ENCODE data around the gene LCNL1. TPM values are rescaled to one million over a fixed set of nuclear protein-coding genes. Genes with fewer than 3 reads are reported as not detected.
A peak's percentile ranks its signal among the peaks of the same experiment; 100 is the strongest.

Gene LCNL1
- total and polyA plus RNA-seq, 4 experiments from 2014 or later: 0.14 to 0.17 TPM; not detected in 2

DNA sequence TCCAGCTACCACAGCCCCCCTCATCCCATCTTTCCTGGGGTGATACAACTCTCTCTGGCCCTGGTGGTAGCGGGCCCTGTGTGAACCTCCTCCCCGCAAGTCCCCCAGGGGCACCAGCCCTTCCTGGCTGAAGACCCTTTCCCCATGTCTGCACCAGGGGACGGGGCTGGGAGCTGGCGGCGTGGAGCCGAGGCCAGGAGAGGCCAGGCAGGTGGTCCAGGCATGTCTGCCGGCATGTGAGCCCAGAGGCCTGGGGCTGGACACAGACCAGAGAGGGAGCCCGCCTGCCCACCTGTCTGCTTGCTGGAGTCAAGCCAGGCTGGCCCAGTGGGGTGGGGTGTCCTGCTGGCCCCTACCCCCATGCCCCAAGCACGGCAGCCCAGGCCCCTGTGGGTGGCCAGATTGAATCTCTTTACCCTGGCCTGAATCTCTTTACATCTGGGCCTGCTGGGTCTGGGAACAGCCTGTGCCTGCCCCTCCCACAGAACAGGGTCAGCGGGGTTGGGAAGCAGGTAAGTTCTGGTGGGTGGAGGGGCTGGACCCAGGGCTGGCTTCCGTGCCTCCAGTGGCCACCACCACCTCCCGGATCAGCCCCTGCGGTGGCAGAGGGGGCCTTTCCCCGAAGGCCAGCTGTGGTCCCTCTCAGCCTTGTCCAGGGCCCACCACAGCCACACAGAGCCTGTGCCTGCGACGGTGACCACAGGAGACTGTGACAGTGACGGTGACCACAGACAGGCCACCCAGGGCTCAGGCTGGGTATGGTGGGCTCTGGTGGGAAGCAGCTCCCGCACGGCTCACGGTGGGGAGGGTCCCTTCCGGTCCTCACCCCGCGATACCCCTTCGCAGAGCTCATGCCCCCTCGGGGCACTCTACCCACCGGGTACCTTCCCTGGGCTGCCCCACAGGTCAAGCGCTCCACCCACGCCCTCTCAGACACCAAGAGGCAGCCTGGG lies 23.6 kb upstream of the LCNL1 start:
- H3K9me3 Mint-ChIP-seq: peaks cover 0 to 6% (median 0%) of the 10 kb centered on the region in 8 donors
- peaks cover 14 to 49% (median 18%) of the 10 kb centered on the region in 4 donors for H3K4me1 Mint-ChIP-seq
- Histone ChIP-seq H3K27ac (ENCODE audit: low read depth, low read length) (peak overlapping the region; percentile 24), H3K9me3 (ENCODE audit: control insufficient read depth in 1 of 2, low read length in 2 of 2) (no peaks in the 10 kb centered on the region), H3K27me3 (ENCODE audit: insufficient read depth, low read length) (no peaks in the 10 kb centered on the region), H3K36me3 (ENCODE audit: insufficient read depth, low read length) (no peaks in the 10 kb centered on the region), H3K4me1 (ENCODE audit: insufficient read depth, low read length) (peaks cover 52% of the 10 kb centered on the region), H3K4me3 (ENCODE audit: low read length in 2 of 2) (no peak overlapping the region)
- intact Hi-C loops (cut with micrococcal nuclease): no loop called here
- no peaks in the 10 kb centered on the region for H3K27me3 Mint-ChIP-seq
- H3K36me3 Mint-ChIP-seq: peaks cover 0 to 9% of the 10 kb centered on the region in 2 donors
- peak overlapping the region in 4 of 7 donors; percentile 29 to 76 (median 49) for H3K27ac Mint-ChIP-seq
- CTCF ChIA-PET (ENCODE audit: partially characterized antibody): interaction anchor here (1.6 to 2.5 kb wide), 2 partner anchors 16 to 70 kb away, joined by 8 to 9 read pairs; partner anchors contain the start of gene ABCA2
- peak overlapping the region in 2 of 8 donors; percentile 24 to 78 for H3K4me3 Mint-ChIP-seq
- POLR2A ChIA-PET (ENCODE audit: partially characterized antibody): interaction anchor here (0.6 to 9.2 kb wide), 15 partner anchors 8 to 159 kb away, joined by 3 to 75 read pairs (median 6); partner anchors contain the start of genes C8G, CLIC3, FBXW5 and LCN12
- DNase-seq: no peak

DNA sequence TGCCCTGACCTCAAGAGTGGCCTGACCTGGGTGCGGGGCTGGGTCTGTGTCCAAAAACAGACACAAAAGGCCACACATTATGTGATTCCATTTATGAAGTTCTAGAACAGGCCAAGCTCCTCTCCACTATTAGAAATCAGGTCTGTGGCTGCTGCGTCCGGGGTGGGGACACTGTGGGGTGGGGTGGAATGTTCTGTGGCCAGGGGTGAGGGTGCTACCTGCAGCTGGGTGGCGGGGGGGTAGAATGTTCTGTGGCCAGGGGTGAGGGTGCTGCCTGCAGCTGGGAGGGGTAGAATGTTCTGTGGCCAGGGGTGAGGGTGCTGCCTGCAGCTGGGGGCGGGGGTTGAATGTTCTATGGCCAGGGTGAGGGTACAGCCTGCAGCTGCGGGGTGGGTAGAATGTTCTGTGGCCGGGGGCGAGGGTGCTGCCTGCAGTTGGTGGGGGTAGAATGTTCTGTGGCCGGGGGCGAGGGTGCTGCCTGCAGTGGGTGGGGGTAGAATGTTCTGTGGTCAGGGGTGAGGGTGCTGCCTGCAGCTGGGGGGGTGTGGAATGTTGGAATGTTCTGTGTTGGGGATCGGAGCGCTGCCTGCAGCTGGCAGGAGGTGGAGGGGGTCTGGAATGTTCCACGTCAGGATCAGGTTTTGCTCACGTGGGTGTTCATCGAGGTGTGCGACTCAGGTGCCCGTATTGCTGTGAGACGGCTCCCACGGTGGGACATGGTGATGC lies 22.4 kb upstream of the LCNL1 start:
- POLR2A ChIA-PET (ENCODE audit: partially characterized antibody): interaction anchor here (0.6 to 9.2 kb wide), 14 partner anchors 9 to 160 kb away, joined by 3 to 75 read pairs (median 6); partner anchors contain the start of genes C8G, CLIC3, FBXW5 and LCN12
- peak in 4 of 5 donors; percentile 36 to 45 (median 41) for DNase-seq
- intact Hi-C loops (cut with micrococcal nuclease): no loop called here
- Histone ChIP-seq H3K4me1 (ENCODE audit: insufficient read depth, low read length) (peaks cover 63% of the 10 kb centered on the region), H3K27me3 (ENCODE audit: insufficient read depth, low read length) (no peaks in the 10 kb centered on the region), H3K9me3 (ENCODE audit: control insufficient read depth in 1 of 2, low read length in 2 of 2) (no peaks in the 10 kb centered on the region), H3K27ac (ENCODE audit: low read depth, low read length) (peak overlapping the region; percentile 24), H3K36me3 (ENCODE audit: insufficient read depth, low read length) (no peaks in the 10 kb centered on the region), H3K4me3 (ENCODE audit: low read length in 2 of 2) (no peak overlapping the region)
- peak overlapping the region; percentile 13 to 96 (median 94) for H3K27ac Mint-ChIP-seq
- H3K4me3 Mint-ChIP-seq: peak overlapping the region; percentile 56 to 81 (median 78)
- H3K9me3 Mint-ChIP-seq: peaks cover 0 to 6% (median 0%) of the 10 kb centered on the region in 8 donors
- CTCF ChIA-PET (ENCODE audit: partially characterized antibody): interaction anchor here (0.7 to 2.5 kb wide), 4 partner anchors 9 to 69 kb away, joined by 3 to 9 read pairs (median 6); partner anchors contain the start of gene ABCA2
- peaks cover 0 to 9% of the 10 kb centered on the region in 2 donors for H3K36me3 Mint-ChIP-seq
- H3K27me3 Mint-ChIP-seq: no peaks in the 10 kb centered on the region
- H3K4me1 Mint-ChIP-seq: peaks cover 19 to 61% (median 25%) of the 10 kb centered on the region in 4 donors

DNA sequence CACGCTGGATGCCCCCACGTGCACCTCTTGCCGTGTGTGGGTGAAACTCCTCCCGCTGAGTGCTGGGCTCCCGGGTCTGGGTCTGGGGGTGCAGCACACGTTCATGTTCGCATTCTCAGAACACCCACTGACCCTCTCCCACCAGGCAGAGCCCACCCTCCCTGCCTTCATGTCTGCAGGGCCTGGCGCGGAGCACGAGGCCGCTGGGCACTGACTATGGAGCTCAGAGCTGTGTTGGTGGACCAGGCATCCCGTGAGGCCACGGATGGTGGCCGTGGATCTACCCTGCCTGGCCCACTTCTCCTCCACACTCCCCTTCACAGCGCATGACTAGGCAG lies 21.9 kb upstream of the LCNL1 start:
- peak overlapping the region in 2 of 8 donors; percentile 21 to 43 for H3K4me3 Mint-ChIP-seq
- H3K9me3 ChIP-seq (ENCODE audit: control insufficient read depth in 1 of 2, low read length in 2 of 2): no peaks in the 10 kb centered on the region
- H3K4me1 ChIP-seq (ENCODE audit: insufficient read depth, low read length): peaks cover 69% of the 10 kb centered on the region
- intact Hi-C loops (cut with micrococcal nuclease): no loop called here
- no peak overlapping the region for H3K27ac ChIP-seq (ENCODE audit: low read depth, low read length)
- H3K4me1 Mint-ChIP-seq: peaks cover 23 to 66% (median 29%) of the 10 kb centered on the region in 4 donors
- H3K4me3 ChIP-seq (ENCODE audit: low read length in 2 of 2): no peak overlapping the region
- no peaks in the 10 kb centered on the region for H3K27me3 ChIP-seq (ENCODE audit: insufficient read depth, low read length)
- ChIA-PET CTCF (ENCODE audit: partially characterized antibody) (interaction anchor here (1.1 to 1.5 kb wide), 2 partner anchors 10 to 13 kb away, joined by 3 to 5 read pairs; no protein-coding TSS in a partner anchor), POLR2A (ENCODE audit: partially characterized antibody) (interaction anchor here (1.5 to 9.2 kb wide), 6 partner anchors 8 to 35 kb away, joined by 7 to 75 read pairs (median 16); partner anchors contain the start of genes C8G, CLIC3, FBXW5 and LCN12)
- H3K36me3 ChIP-seq (ENCODE audit: insufficient read depth, low read length): no peaks in the 10 kb centered on the region
- peaks cover 0 to 9% of the 10 kb centered on the region in 2 donors for H3K36me3 Mint-ChIP-seq
- H3K9me3 Mint-ChIP-seq: peaks cover 0 to 6% (median 0%) of the 10 kb centered on the region in 8 donors
- DNase-seq: no peak
- H3K27ac Mint-ChIP-seq: peak overlapping the region in 1 of 7 donors; percentile 42
- no peaks in the 10 kb centered on the region for H3K27me3 Mint-ChIP-seq

DNA sequence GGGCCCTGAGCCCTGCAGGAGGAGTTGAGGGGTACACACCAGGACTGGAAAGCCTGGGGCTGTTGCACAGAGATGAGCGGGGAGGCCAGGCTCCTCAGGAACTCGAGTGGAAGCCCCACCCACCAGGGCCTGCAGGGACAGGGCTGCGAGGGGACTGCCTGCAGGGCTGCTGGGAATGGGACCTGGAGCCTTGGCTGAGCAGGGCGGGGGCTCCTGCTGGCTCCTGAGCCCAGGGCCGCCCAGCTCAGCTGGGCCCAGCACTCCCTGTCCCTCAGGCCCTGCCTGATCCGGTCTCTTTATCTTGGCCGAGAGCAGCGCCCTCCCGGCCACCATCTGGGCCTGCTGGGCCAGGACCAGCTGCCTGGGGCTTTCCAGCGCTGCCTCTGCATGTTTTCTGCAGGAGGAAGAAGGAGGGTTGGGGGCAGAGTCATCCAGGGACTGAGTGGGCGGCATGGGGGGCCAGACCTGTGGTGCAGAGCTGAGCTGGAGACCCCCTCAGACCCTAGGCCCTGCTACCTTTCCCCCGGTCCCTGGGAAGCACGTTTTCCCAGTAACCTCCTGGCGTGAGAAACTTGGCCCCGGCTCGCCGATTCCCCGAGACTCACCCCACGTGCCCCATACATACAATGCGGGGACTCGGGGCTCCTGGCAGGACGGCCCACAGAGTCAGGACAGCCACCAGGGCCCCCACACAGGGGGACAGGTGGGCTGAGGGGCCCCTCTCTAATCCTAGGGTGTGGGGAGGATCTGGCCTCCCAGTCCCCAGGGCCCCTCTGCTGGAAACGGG lies 21.3 kb upstream of the LCNL1 start:
- CTCF ChIA-PET (ENCODE audit: partially characterized antibody): interaction anchor here (1.5 kb wide), 1 partner anchor 13 kb away, joined by 5 read pairs; no protein-coding TSS in a partner anchor

DNA sequence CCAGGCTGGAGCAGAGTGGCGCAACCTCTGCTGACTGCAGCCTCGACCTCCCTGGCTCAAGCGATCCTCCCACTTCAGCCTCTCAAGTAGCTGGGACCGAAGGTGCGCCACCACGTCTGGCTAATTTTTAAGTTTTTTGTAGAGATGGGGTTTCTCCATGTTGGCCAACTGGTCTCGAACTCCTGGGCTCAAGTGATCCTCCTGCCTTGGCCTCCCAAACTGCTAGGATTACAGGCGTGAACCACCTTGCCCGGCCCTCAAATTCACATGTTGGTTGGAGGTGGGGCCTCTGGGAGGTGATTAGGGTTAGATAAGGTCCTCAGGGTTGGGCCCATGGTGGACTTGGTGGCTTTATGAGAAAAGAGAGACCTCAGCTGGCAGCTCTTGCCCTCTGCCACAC lies 20.6 kb upstream of the LCNL1 start:
- no peaks in the 10 kb centered on the region for H3K36me3 ChIP-seq (ENCODE audit: insufficient read depth, low read length)
- intact Hi-C loops (cut with micrococcal nuclease): no loop called here
- H3K4me1 Mint-ChIP-seq: peaks cover 25 to 70% (median 34%) of the 10 kb centered on the region in 4 donors
- no peak overlapping the region for H3K27ac ChIP-seq (ENCODE audit: low read depth, low read length)
- no peaks in the 10 kb centered on the region for H3K27me3 ChIP-seq (ENCODE audit: insufficient read depth, low read length)
- peaks cover 75% of the 10 kb centered on the region for H3K4me1 ChIP-seq (ENCODE audit: insufficient read depth, low read length)
- H3K36me3 Mint-ChIP-seq: no peaks in the 10 kb centered on the region
- no peaks in the 10 kb centered on the region for H3K9me3 Mint-ChIP-seq
- H3K27me3 Mint-ChIP-seq: no peaks in the 10 kb centered on the region
- ChIA-PET CTCF (ENCODE audit: partially characterized antibody) (interaction anchor here (1.5 kb wide), 1 partner anchor 14 kb away, joined by 5 read pairs; no protein-coding TSS in a partner anchor), POLR2A (ENCODE audit: partially characterized antibody) (interaction anchor here (1.3 to 9.2 kb wide), 4 partner anchors 9 to 34 kb away, joined by 4 to 75 read pairs (median 10); partner anchors contain the start of genes C8G, CLIC3 and FBXW5)
- no peak for DNase-seq
- no peaks in the 10 kb centered on the region for H3K9me3 ChIP-seq (ENCODE audit: control insufficient read depth in 1 of 2, low read length in 2 of 2)
- H3K27ac Mint-ChIP-seq: peak overlapping the region in 4 of 7 donors; percentile 53 to 91 (median 68)
- no peak overlapping the region for H3K4me3 ChIP-seq (ENCODE audit: low read length in 2 of 2)
- H3K4me3 Mint-ChIP-seq: peak overlapping the region in 2 of 8 donors; percentile 21 to 54

More for the DNA sequence above, 21.3 kb upstream of the LCNL1 start:
- Histone ChIP-seq H3K27me3 (ENCODE audit: insufficient read depth, low read length) (no peaks in the 10 kb centered on the region), H3K4me1 (ENCODE audit: insufficient read depth, low read length) (peaks cover 74% of the 10 kb centered on the region), H3K4me3 (ENCODE audit: low read length in 2 of 2) (no peak overlapping the region), H3K27ac (ENCODE audit: low read depth, low read length) (no peak overlapping the region), H3K9me3 (ENCODE audit: control insufficient read depth in 1 of 2, low read length in 2 of 2) (no peaks in the 10 kb centered on the region), H3K36me3 (ENCODE audit: insufficient read depth, low read length) (no peaks in the 10 kb centered on the region)
- intact Hi-C loops (cut with micrococcal nuclease): no loop called here
- no peak for DNase-seq
- H3K27ac Mint-ChIP-seq: peak overlapping the region in 1 of 7 donors; percentile 53
- peaks cover 0 to 3% (median 0%) of the 10 kb centered on the region in 8 donors for H3K9me3 Mint-ChIP-seq
- peaks cover 0 to 4% of the 10 kb centered on the region in 2 donors for H3K36me3 Mint-ChIP-seq
- POLR2A ChIA-PET (ENCODE audit: partially characterized antibody): interaction anchor here (1.3 to 9.2 kb wide), 6 partner anchors 10 to 35 kb away, joined by 4 to 75 read pairs (median 11); partner anchors contain the start of genes C8G, CLIC3, FBXW5 and LCN12
- no peaks in the 10 kb centered on the region for H3K27me3 Mint-ChIP-seq
- H3K4me3 Mint-ChIP-seq: peak overlapping the region in 2 of 8 donors; percentile 7 to 43
- peaks cover 28 to 69% (median 35%) of the 10 kb centered on the region in 4 donors for H3K4me1 Mint-ChIP-seq

DNA sequence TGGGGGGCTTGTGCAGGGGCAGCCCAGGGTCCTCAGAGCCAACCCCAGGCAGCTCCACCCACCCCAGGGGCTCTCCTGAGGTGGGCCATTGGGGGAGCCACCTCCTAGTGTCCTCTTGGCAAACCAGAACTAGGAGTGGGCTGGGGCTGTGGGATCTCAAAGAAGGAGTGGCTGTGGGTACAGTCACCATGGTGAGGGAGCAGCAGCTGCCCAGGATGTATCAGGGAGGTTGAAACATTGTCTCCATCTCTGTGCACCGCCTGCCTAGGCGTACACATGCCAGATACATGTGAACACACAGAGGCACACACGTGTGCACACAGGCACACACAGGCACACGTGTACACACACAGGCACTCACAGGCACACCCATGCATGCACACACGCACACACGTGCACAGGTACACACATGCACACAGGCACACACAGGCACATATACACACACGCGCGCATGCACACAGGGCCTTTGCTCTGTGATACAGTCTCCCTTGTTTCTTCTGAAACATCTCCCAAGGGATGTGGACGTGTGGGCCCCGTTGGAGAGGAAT lies 20.0 kb upstream of the LCNL1 start:
- POLR2A ChIA-PET (ENCODE audit: partially characterized antibody): interaction anchor here (1.3 to 9.2 kb wide), 3 partner anchors 9 to 33 kb away, joined by 4 to 75 read pairs (median 4); partner anchors contain the start of gene CLIC3
- DNase-seq: no peak
- no peaks in the 10 kb centered on the region for H3K36me3 ChIP-seq (ENCODE audit: insufficient read depth, low read length)
- no peaks in the 10 kb centered on the region for H3K36me3 Mint-ChIP-seq
- peaks cover 75% of the 10 kb centered on the region for H3K4me1 ChIP-seq (ENCODE audit: insufficient read depth, low read length)
- H3K4me3 ChIP-seq (ENCODE audit: low read length in 2 of 2): no peak overlapping the region
- no peaks in the 10 kb centered on the region for H3K9me3 Mint-ChIP-seq
- peaks cover 23 to 67% (median 34%) of the 10 kb centered on the region in 4 donors for H3K4me1 Mint-ChIP-seq
- no peaks in the 10 kb centered on the region for H3K27me3 ChIP-seq (ENCODE audit: insufficient read depth, low read length)
- CTCF ChIA-PET (ENCODE audit: partially characterized antibody): interaction anchor here (1.1 kb wide), 1 partner anchor 15 kb away, joined by 3 read pairs; no protein-coding TSS in a partner anchor
- H3K9me3 ChIP-seq (ENCODE audit: control insufficient read depth in 1 of 2, low read length in 2 of 2): no peaks in the 10 kb centered on the region
- H3K27ac ChIP-seq (ENCODE audit: low read depth, low read length): no peak overlapping the region
- intact Hi-C loops (cut with micrococcal nuclease): no loop called here
- H3K27ac Mint-ChIP-seq: peak overlapping the region in 6 of 7 donors; percentile 61 to 91 (median 74)
- H3K27me3 Mint-ChIP-seq: no peaks in the 10 kb centered on the region
- peak overlapping the region in 7 of 8 donors; percentile 21 to 69 (median 31) for H3K4me3 Mint-ChIP-seq

Measured in CD4-positive, alpha-beta memory T cell (primary cell).